Measurements from ENCODE around the gene LBHD2. TPM values are rescaled to one million over a fixed set of nuclear protein-coding genes. Genes with fewer than 3 reads are reported as not detected.
A peak's percentile ranks its signal among the peaks of the same experiment; 100 is the strongest.
"Not testable (repeated sequence)": the region's sequence is repeated elsewhere in the genome, so short reads cannot be mapped to it uniquely, and the experiment has no call there.

Gene LBHD2
- total RNA-seq = 1 to 10 TPM in 1 of 2 donors, not detected in 1; 1.2 TPM
- 1 to 10 TPM in 1 of 2 donors, under 1 TPM in 1; 0.44 to 2.1 TPM for polyA plus RNA-seq (ENCODE audit: insufficient read length in 2 of 2)
- long read RNA-seq, donor 1 = 0 reads
- long read RNA-seq, donor 2 = 0 reads
- long read RNA-seq, donor 3 = 0 reads
- long read RNA-seq, donor 4 = 0 reads

DNA sequence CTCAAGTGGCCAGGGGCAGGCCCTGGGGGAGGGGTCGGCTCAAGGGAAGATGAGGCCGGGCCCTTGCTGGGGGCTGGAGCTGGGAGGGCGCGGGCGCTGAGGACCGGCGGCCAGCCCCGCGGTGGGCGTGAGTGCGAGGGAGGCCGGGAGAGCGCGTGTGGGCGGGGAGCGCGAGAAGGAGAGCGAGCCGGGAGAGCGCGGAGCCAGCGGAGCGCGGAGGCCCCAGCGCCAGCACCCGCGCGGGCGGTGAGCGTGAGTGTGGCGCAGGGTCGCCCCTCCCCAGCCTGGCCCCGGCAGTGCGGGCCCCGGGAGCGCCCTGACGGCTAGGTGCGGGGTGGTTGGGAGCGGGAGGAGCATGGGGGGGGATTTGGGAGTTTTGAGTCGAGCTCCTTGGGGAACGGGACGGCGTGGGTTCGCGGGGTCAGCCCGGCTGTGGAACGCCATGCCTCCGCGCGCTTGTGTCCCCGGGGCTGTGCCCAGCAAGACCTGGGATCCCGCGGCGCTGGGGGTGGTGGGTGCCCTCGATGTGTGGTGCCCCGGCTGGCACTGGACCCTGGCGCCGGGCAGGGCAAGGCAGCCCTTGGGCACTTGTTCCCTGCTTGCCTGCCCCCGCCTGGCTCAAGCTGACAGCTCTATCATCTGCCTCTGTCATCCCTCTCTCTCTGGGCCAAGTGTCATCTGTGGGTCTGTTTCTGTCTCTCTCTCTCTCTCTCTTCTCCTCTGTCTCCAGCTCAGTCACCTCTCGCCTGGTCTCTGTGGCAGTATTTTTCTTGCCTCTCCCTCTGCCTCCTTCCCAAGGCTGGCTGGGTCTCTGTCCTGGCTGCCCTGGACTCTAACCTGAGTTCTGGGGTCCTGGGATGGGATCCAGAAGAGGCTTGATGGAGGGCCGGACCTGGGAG is at the start of gene LBHD2:
Gene LBHD2 (plus strand): TSS at position 190 of the 899 bp plus-strand sequence. CDS start 1,803 bp downstream, outside the sequence.
- H3K36me3 ChIP-seq (ENCODE audit: control insufficient read depth, insufficient read depth, low read length) = no peaks in the 10 kb centered on the region
- no peak within 1 kb of the TSS for H3K4me3 ChIP-seq (ENCODE audit: low read depth, low read length)
- 14% methylated on average over 60 of the region's 61 CpGs for WGBS (ENCODE audit: insufficient coverage)
- peaks cover 10% of the 10 kb centered on the region for H3K27me3 ChIP-seq (ENCODE audit: control insufficient read depth, insufficient read depth, low read length)
- DNase-seq (ENCODE audit: low read depth in 4 of 6, low spot score in 6 of 6) = peak in 1 of 6 donors; percentile 21
- H3K4me1 ChIP-seq (ENCODE audit: control insufficient read depth, insufficient read depth, low read length) = peaks cover 20% of the 10 kb centered on the region
- H3K27ac ChIP-seq (ENCODE audit: low read depth, low read length) = no peak within 1 kb of the TSS
- H3K9me3 ChIP-seq (ENCODE audit: control insufficient read depth, insufficient read depth, low read length) = no peaks in the 10 kb centered on the region

GRCh38 chr14:103041464-103041863 is 42.5 kb upstream of the LBHD2 start:
- Histone ChIP-seq H3K36me3 (ENCODE audit: control insufficient read depth, insufficient read depth, low read length) (peaks cover 11% of the 10 kb centered on the region), H3K4me3 (ENCODE audit: low read depth, low read length) (no peak overlapping the region), H3K27me3 (ENCODE audit: control insufficient read depth, insufficient read depth, low read length) (no peaks in the 10 kb centered on the region), H3K27ac (ENCODE audit: low read depth, low read length) (no peak overlapping the region), H3K9me3 (ENCODE audit: control insufficient read depth, insufficient read depth, low read length) (no peaks in the 10 kb centered on the region), H3K4me1 (ENCODE audit: control insufficient read depth, insufficient read depth, low read length) (peaks cover 10% of the 10 kb centered on the region)
- no peak for DNase-seq (ENCODE audit: low read depth in 4 of 6, low spot score in 6 of 6)
- WGBS (ENCODE audit: insufficient coverage) = over 99% methylated on average over 20 of the region's 20 CpGs

GRCh38 chr14:103043257-103044015 is 40.6 kb upstream of the LBHD2 start:
- Histone ChIP-seq H3K9me3 (ENCODE audit: control insufficient read depth, insufficient read depth, low read length) (no peaks in the 10 kb centered on the region), H3K27ac (ENCODE audit: low read depth, low read length) (no peak overlapping the region), H3K4me1 (ENCODE audit: control insufficient read depth, insufficient read depth, low read length) (peaks cover 14% of the 10 kb centered on the region), H3K27me3 (ENCODE audit: control insufficient read depth, insufficient read depth, low read length) (no peaks in the 10 kb centered on the region), H3K4me3 (ENCODE audit: low read depth, low read length) (no peak overlapping the region), H3K36me3 (ENCODE audit: control insufficient read depth, insufficient read depth, low read length) (peaks cover 11% of the 10 kb centered on the region)
- no CpG with 5 or more reads among the region's 8 CpGs for WGBS (ENCODE audit: insufficient coverage)
- no peak for DNase-seq (ENCODE audit: low read depth in 4 of 6, low spot score in 6 of 6)

DNA sequence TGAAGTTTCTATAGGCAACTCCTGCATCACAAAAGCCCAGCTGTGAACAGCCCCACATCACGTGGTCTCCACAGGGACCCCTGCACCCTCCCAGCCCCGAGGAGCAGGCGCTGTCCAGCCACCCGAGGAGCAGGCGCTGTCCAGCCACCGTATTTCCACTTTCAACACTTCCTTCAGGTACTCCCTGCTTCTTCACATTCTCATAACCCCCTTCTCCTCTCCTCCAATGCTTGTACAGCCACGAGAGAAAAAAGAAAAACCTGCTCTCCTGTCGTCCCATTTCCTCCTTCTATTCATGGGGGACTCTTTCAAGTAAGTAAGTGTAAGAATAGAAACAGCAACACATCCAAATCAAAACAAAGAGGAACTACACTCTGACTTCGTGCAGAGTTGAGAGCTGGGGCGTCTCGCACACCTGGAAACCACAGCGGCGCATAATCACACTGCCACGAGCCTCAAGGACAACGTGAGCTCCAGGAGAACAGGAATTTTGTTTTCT is 38.6 kb upstream of the LBHD2 start:
- WGBS (ENCODE audit: insufficient coverage) = 41% methylated on average over 11 of the region's 15 CpGs
- no peak for DNase-seq (ENCODE audit: low read depth in 4 of 6, low spot score in 6 of 6)
- no peaks in the 10 kb centered on the region for H3K9me3 ChIP-seq (ENCODE audit: control insufficient read depth, insufficient read depth, low read length)
- peaks cover 14% of the 10 kb centered on the region for H3K4me1 ChIP-seq (ENCODE audit: control insufficient read depth, insufficient read depth, low read length)
- H3K27me3 ChIP-seq (ENCODE audit: control insufficient read depth, insufficient read depth, low read length) = no peaks in the 10 kb centered on the region
- no peak overlapping the region for H3K4me3 ChIP-seq (ENCODE audit: low read depth, low read length)
- H3K36me3 ChIP-seq (ENCODE audit: control insufficient read depth, insufficient read depth, low read length) = peaks cover 11% of the 10 kb centered on the region
- H3K27ac ChIP-seq (ENCODE audit: low read depth, low read length) = no peak overlapping the region

- not testable (repeated sequence) for H3K9me3 ChIP-seq (ENCODE audit: control insufficient read depth, insufficient read depth, low read length); DNase-seq (ENCODE audit: low read depth in 4 of 6, low spot score in 6 of 6); H3K36me3 ChIP-seq (ENCODE audit: control insufficient read depth, insufficient read depth, low read length); H3K27me3 ChIP-seq (ENCODE audit: control insufficient read depth, insufficient read depth, low read length); H3K4me3 ChIP-seq (ENCODE audit: low read depth, low read length); H3K27ac ChIP-seq (ENCODE audit: low read depth, low read length)
- WGBS (ENCODE audit: insufficient coverage) = 96% methylated on average over 3 of the region's 8 CpGs
- H3K4me1 ChIP-seq (ENCODE audit: control insufficient read depth, insufficient read depth, low read length) = peaks cover 14% of the 10 kb centered on the region
Observed at GRCh38 chr14:103047453-103047852, 36.6 kb upstream of the LBHD2 start.

DNA sequence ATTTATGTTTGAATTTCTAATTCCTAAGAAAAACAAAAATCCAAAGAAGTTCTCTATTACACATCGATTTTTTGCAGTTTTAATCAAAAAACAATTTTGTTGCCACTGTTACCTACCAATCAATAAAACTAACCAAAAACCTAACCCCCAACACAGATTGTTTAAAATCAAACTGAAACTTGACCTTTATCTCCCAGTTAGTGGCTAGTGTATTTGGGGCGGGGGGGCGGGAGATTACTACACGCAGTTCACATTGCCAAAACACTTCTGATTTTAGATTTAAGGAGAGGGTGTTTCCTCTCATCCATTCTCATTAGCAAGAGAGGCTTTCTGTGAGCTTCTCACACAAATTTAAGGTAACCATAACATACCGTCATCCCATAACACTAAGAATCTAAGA is 33.1 kb upstream of the LBHD2 start:
- WGBS (ENCODE audit: insufficient coverage) = no CpG with 5 or more reads among the region's 5 CpGs
- Histone ChIP-seq H3K4me3 (ENCODE audit: low read depth, low read length) (no peak overlapping the region), H3K36me3 (ENCODE audit: control insufficient read depth, insufficient read depth, low read length) (peaks cover 2% of the 10 kb centered on the region), H3K4me1 (ENCODE audit: control insufficient read depth, insufficient read depth, low read length) (peaks cover 10% of the 10 kb centered on the region), H3K9me3 (ENCODE audit: control insufficient read depth, insufficient read depth, low read length) (no peaks in the 10 kb centered on the region), H3K27ac (ENCODE audit: low read depth, low read length) (no peak overlapping the region), H3K27me3 (ENCODE audit: control insufficient read depth, insufficient read depth, low read length) (no peaks in the 10 kb centered on the region)
- DNase-seq (ENCODE audit: low read depth in 4 of 6, low spot score in 6 of 6) = no peak

- Histone ChIP-seq H3K27me3 (ENCODE audit: control insufficient read depth, insufficient read depth, low read length) (no peaks in the 10 kb centered on the region), H3K36me3 (ENCODE audit: control insufficient read depth, insufficient read depth, low read length) (peaks cover 2% of the 10 kb centered on the region), H3K4me3 (ENCODE audit: low read depth, low read length) (no peak overlapping the region), H3K4me1 (ENCODE audit: control insufficient read depth, insufficient read depth, low read length) (peaks cover 8% of the 10 kb centered on the region), H3K9me3 (ENCODE audit: control insufficient read depth, insufficient read depth, low read length) (no peaks in the 10 kb centered on the region), H3K27ac (ENCODE audit: low read depth, low read length) (no peak overlapping the region)
- 87% methylated on average over 7 of the region's 10 CpGs for WGBS (ENCODE audit: insufficient coverage)
- no peak for DNase-seq (ENCODE audit: low read depth in 4 of 6, low spot score in 6 of 6)
Observed at GRCh38 chr14:103052407-103052806, 31.6 kb upstream of the LBHD2 start.

DNA sequence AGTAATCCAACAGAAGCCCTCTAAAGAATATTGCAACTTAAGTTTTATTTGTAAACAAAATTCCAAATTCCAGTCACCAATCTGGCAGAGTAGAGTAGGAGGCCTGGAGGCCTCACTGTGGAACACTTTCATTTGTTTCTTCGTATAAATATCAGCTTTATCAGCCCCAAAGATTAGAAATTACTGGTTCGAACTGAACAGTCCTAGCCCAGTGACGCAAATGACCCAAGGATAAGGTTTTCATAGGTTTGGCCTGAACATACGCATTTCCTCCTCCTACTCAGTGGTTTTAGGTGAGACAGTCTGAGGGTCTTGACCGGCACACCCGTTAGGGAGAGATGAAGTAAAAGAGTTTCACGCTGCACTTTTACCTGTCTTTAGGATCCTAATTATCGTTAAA is 28.3 kb upstream of the LBHD2 start:
- H3K36me3 ChIP-seq (ENCODE audit: control insufficient read depth, insufficient read depth, low read length) = peaks cover 2% of the 10 kb centered on the region
- no peaks in the 10 kb centered on the region for H3K9me3 ChIP-seq (ENCODE audit: control insufficient read depth, insufficient read depth, low read length)
- no peak for DNase-seq (ENCODE audit: low read depth in 4 of 6, low spot score in 6 of 6)
- H3K27me3 ChIP-seq (ENCODE audit: control insufficient read depth, insufficient read depth, low read length) = no peaks in the 10 kb centered on the region
- H3K27ac ChIP-seq (ENCODE audit: low read depth, low read length) = no peak overlapping the region
- peak overlapping the region; percentile 68 for H3K4me3 ChIP-seq (ENCODE audit: low read depth, low read length)
- peaks cover 29% of the 10 kb centered on the region for H3K4me1 ChIP-seq (ENCODE audit: control insufficient read depth, insufficient read depth, low read length)
- WGBS (ENCODE audit: insufficient coverage) = no CpG with 5 or more reads among the region's 8 CpGs

DNA sequence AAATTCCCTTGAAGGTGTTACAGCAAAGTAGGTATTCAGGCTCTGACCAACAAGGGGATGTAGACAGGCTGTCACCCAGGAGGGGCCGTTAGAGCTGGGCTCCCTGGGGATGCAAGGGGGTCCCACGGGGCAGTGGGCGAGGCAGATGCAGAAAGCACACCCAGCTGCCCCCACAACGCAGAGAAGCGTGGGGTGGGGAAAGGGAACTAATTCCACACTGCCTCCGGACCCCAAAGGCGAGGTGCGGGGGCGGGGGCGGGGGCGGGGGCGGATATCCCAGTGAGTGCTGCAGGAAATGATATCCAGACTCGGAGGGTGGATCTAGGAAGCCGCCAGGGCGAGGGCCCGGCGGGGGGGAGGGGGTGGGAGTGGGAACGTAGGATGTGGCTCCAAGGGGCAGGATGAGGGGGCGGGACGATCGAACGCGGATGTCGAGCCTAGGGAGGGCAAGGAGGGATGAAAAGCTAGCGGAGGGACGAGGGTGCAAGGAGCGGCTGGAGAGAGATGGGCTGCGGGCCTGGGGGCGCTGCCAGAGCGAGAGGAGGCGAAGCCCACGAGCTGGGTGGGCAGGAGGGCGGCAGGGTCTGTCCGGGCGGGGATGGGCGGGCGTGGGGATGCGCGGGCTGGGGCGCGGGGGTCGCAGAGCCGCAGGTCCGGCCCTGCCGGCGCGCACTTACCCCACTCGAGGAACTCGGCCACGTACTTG is 27.5 kb upstream of the LBHD2 start:
- under 1% methylated on average over 32 of the region's 50 CpGs for WGBS (ENCODE audit: insufficient coverage)
- H3K27me3 ChIP-seq (ENCODE audit: control insufficient read depth, insufficient read depth, low read length) = no peaks in the 10 kb centered on the region
- DNase-seq (ENCODE audit: low read depth in 4 of 6, low spot score in 6 of 6) = peak in 2 of 6 donors; percentile 49 to 70
- H3K4me1 ChIP-seq (ENCODE audit: control insufficient read depth, insufficient read depth, low read length) = peaks cover 29% of the 10 kb centered on the region
- peaks cover 2% of the 10 kb centered on the region for H3K36me3 ChIP-seq (ENCODE audit: control insufficient read depth, insufficient read depth, low read length)
- peak overlapping the region; percentile 73 for H3K27ac ChIP-seq (ENCODE audit: low read depth, low read length)
- H3K9me3 ChIP-seq (ENCODE audit: control insufficient read depth, insufficient read depth, low read length) = no peaks in the 10 kb centered on the region
- H3K4me3 ChIP-seq (ENCODE audit: low read depth, low read length) = peak overlapping the region; percentile 68

Data from spinal cord (tissue), 10 donors.